ENCODE results near the gene CDK17.
"Not testable (repeated sequence)": the region's sequence is repeated elsewhere in the genome, so short reads cannot be mapped to it uniquely, and the experiment has no call there.

Gene CDK17

GRCh38 chr12:96416033-96416799 is 16.0 kb upstream of the CDK17 start:
- no peak for DNase-seq

DNA sequence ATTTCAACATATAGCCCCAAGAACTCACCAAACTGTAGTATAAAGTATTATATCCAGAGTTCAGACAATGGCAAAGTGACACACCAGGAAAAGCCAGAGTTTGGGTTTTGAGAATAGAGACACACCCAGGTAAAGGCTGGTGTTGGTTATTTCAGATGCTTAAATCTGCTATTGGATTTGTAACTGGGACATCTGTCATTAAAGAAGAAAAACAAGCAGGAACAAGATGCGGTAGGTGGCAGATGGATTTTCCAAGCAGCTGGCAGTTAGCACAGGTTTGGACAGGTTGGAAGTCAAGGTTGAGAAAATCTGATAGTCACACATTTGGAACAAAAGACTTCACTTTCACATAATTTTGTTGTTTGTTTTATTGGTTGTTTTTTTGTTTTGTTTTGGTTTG is 14.4 kb upstream of the CDK17 start:
- DNase-seq, result no peak

GRCh38 chr12:96412431-96412830 is 12.2 kb upstream of the CDK17 start:
- no peak for DNase-seq

DNA sequence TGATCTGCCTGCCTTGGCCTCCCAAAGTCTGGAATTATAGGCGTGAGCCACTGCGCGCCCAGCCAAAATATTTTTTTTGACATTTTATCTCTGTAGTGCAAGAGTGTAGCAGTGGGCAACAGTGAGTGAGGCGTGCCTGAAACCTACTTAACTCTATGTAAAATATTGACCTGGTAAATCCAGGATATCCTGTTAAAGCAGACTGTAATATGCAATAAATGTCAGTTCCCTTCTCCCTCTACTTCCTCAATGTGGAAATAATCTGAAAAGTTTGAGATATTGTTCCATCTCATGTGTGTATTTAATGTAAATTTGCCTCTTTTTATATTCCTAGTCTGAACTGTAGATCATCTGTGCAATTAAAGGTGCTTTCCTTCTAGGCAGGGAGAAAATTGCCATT is 9.5 kb upstream of the CDK17 start:
- no peak for DNase-seq

DNA sequence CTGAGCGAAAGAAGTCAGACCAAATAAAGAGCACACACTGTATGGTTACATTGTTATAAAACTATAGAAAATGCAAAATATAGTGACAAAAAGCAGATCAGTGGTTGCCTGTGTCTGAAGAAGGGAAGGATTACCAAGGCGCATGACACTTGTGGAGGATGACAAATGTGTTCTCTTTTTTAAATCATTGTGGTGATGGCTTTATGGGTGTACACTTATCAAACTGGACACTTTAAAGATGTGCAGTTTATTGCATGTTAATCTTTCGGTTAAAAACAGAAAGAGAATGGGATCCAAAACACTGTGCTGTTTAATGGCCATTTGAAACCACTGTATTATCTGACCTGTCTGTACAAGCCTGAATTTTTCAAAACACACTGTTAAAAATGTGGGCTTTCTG is 8.8 kb upstream of the CDK17 start:
- no peak for DNase-seq

- DNase-seq, result not testable (repeated sequence)
These were observed 7.3 kb upstream of the CDK17 start for GRCh38 chr12:96407429-96408097.

DNA sequence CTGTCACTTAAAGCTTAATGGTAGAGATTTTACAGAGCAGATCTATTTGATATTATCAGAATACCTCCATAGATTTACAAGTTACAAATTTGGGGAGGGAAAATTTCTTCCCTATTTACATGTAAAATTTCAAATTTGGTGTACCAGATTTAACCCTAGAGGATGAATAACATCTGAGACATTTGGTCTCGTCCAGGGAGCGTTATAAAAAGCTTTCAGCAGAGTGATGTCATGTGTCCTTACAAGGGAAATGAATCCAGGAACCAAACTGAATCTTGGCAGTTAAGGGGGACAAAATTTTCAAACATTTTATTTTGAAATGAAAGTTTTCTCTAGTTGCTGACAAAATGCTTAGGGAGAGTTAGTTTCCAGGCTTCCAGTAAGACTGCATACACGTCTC is 4.5 kb upstream of the CDK17 start:
- no peak for DNase-seq

GRCh38 chr12:96403870-96404269 is 3.6 kb upstream of the CDK17 start:
- DNase-seq, result no peak

DNA sequence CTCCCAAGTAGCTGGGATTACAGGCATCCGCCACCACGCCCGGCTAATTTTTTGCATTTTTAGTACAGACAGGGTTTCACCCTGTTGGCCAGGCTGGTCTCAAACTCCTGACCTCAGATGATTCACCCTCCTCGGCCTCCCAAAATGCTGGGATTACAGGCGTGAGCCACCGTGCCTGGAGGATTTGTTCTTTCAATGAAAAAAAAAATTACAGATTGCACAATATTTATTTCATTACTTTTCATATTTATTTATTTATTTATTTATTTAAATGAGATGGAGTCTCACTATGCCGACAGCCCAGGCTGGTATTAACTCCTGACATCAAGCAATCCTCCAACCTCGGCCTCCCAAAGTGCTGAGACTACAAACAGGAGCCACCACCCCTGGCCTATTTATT is 2.3 kb upstream of the CDK17 start:
- not testable (repeated sequence) for DNase-seq

- DNase-seq, result peak; percentile 43
These were observed 1.8 kb upstream of the CDK17 start for GRCh38 chr12:96402061-96402460.

DNA sequence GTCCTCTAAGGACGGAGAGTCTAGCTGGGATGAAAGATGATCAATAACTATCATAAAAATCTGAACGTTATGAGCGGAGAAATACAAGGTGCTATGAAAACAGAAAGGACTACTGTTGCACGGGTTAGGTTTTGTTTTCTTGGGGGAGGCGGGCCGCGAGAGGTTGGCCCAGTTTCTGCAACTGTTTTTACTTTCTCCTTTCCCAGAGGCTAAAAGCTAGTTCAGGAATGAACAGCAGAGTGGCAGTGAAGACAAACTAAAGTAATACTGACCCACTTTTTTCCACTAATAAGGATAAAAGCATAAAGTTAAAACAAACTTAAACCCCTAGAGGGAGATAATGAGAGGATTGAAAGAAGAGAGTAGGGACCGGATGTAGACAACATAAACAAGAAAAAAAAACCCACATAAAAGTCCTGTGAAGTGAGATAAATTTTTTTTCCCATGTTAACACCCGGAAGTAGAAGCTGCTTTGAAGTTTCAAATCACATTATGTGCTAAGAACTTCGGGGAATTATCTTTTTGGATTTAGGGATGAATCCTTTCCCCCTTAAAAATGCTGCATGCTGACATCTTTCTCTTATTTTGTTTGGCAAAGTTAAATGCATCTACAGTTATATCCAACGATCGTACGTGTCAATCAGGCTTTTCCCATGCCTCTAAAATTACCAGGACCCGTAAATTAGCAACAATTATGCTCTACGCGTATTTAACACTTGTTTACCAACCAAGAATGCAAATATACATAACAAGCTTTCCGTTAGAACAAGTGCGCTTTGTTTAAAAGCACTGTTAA is 1.0 kb upstream of the CDK17 start:
- DNase-seq, result peak; percentile 79

DNA sequence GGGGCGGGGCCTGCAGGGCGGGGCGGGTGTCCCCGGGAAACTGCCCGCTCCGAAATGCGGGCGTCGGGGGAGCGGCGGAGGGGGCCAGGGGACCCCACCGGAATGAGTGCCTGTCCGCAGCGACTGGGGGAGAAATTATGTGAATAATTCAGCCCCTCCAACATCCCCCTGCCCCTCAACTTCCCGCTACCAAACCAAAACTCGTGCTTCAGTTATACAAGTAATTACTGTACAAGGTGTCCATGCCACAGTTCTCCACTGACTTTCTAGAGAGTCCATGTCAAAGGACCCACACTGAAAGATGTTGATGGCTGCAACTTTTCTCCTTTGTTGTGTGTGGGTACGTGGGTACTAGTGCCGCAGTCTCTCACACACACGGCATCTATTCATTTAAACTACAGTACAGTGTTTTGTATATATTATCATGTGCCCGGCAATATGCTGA is 414 bp upstream of the CDK17 start:
- no peak for DNase-seq

- peak; percentile 84 for DNase-seq
These were observed 920 bp downstream of the CDK17 start for GRCh38 chr12:96399120-96399918.

- no peak for DNase-seq
These were observed 1.7 kb downstream of the CDK17 start for GRCh38 chr12:96398424-96399119.

DNA sequence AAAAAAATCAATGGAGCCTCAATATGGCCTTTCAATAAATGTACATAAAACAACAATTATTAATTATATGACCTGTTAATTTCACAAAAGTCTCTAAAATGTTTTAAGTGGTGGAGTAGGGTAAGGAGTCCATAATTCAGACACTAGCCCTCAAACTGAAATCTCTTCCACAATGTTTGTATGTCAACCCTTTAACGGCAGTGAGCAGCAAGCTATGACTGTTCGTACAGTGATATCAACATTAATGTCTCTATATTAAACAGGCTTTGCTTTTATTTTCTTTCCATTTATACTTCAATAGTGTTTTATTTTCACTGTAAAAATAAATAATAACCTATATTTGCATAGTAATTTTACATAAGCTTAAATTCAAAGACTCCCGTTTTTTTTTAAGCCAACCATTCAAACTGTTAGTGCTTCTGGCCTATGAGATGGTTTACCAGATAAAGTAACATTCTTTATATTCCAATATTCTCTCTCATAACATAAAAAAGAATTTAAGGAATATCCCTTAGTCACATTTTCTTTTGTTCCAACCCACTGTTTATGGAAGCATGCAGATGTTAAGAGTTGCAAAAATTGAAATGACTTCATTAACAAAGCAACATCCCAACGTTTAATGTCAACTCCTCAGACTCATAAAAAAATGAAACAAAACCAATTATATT is 2.3 kb downstream of the CDK17 start:
- no peak for DNase-seq

DNA sequence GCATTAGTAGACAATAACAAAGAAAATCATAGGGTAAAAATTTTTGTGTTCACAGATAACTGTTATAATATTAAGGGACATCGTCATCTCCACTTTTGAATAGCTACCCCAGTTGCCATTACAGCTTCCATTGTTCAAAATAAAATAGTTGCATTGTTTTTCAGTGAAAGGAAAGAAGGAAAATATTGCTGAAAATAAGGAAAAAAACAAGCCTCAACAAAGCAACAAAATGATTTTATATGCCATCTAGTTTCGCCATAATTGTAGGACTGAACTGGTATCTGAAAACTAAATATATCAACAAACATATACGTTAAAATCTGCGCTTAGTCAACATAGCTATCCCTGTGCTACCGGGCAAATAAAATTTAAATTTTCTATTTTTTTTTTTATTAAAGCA is 3.3 kb downstream of the CDK17 start:
- no peak for DNase-seq

DNA sequence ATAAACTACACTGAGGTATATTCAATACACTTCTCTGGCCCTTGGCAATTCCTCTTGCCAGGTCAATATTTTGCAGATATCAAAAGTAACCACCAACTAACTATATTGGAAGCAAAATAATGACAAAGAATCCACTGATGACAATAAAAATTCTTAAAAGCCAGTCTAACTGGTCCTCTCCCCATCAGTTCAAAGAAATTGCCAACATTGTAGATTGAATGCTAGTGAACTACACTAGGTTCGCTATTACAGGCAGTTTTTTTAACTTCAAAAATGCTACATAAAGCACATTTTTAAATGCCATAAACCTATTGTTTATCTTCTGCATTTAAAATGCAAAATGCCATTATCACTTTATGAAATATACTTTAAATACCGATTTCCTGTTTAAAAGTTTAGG is 4.0 kb downstream of the CDK17 start:
- no peak for DNase-seq

DNA sequence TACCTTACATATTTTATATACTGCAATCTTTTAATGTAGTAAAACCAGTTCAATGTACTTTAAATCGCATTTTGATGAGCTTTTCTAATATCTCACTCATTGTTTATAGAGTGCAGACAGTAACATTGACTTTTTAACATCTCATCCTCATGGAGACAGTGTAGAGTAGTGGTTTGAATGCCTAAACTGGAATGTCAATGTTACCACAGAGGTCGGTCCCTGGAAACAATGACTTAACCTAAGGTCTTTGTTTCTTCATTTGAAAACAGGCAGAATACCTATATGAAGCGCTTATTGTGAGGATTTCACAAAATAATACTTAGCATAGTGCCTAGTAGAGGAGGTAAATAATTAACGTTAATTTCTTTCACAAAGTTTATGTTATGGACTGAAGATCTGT is 5.0 kb downstream of the CDK17 start:
- no peak for DNase-seq

GRCh38 chr12:96393229-96393628 is 7.0 kb downstream of the CDK17 start:
- not testable (repeated sequence) for DNase-seq

DNA sequence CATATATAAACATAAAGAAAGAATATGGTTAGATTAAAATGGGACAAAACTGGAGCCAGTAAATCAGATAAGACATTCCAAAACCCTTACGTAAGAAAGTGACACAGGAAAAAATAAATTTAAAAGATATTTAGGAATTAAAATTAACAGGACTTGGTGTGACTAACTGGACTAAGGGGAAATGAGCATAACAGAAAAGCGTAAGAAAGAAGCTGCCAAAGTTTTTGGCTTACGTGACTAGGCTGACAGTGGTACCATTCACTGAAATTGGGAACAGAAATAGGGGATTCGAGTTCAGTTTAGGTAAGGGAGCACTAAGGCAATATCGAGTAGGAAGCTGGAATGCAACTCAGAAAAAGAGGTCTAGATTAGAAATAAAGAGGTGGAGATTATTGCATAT is 7.8 kb downstream of the CDK17 start:
- DNase-seq, result no peak

DNA sequence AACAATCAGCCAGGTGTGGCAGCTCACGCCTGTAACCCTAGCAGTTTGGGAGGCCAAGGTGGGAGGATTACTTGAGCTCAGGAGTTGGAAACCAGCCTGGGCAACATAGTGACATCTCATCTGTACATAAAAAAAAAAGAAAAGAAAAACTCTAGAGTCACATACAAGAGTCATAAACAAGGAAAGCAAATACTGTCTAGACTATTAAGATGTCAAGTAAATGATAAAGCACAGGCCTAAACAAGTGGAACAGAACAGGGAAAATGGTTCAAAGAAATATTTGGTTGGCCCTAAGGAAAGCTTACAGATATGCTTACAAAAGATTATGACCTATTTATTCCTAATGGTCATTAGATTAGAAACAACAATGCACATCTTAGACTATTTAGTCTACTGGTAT is 12.3 kb downstream of the CDK17 start:
- no peak for DNase-seq

- no peak for DNase-seq
These were observed 13.4 kb downstream of the CDK17 start for GRCh38 chr12:96386794-96387193.

All from CD4-positive, alpha-beta T cell treated with Interleukin-21 for 1 hour (primary cell).